NCI-H2081 (cell line): ENCODE results near the gene NTM.

Source experiments
- DNase-seq, 2 experiments: peaks; one replicate each; lab custom pipeline; 2025; lab: John Stamatoyannopoulos, UW

NTM gene

GRCh38 chr11:131499199-131499598 lies 128.8 kb downstream of the NTM start:
- DNase-seq: no peak

DNA sequence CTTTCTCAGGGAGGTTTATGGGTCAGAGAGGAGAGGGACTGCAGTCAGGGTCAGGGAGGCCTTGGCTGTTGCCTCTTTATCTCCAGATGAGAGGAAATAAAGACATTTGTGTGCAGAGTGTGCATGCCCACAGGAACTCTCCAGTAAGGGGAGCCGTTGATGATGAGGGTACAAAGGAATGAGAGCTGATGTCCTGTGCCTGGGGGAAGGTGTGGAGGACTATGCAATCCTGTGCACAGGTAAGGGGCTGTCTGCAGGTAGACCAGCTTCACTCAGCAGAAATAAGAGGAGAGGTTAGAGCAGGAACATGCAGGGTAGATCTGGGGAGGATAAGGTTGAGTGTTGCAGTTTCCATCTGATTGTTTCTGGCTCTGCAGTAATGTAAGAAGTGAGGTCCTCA lies 132.6 kb downstream of the NTM start:
- no peak for DNase-seq

- no peak for DNase-seq
Observed at GRCh38 chr11:131504199-131504949, 134.0 kb downstream of the NTM start.

DNA sequence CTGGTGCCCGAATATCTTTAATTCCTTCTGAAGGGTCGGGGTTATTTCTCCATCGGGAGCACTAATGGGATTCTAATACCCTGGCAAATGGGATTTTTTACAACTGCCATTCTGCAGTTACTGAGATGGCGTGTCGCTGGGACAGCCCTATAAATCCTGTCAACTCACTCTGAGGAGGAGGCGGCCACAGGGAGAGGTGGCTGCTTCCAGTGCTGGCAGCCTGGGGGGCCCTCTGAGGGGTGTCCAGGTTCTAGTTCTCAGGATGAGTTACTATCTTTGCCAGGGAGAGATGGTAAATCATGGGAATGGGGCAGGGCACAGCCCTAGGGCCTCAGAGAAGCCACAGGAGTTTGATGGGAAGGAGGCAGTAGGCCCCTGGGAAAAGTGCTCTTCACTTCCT lies 135.9 kb downstream of the NTM start:
- no peak for DNase-seq

DNA sequence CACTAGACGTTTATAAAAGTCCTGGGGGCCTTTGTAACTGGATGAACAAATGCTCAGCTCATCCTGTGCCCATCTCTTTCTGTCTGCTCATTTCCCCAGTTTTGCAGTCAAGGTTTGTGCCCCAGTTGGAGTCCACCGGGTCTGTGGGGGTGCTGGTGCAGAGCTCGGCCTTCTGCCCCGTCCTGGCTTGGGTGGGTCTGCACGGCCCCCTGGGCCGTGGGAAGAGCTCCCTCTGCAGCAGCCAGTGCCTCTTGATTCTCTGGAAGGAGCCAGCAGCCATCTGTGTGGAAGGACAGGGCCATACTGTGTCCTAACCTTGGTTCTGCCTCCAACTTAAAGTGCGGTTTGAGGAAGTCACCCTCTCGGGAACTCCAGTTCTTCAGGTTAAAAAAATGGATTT lies 140.2 kb downstream of the NTM start:
- no peak for DNase-seq

- DNase-seq: peak; percentile 12 to 37
Observed at GRCh38 chr11:131511794-131512193, 141.4 kb downstream of the NTM start.

DNA sequence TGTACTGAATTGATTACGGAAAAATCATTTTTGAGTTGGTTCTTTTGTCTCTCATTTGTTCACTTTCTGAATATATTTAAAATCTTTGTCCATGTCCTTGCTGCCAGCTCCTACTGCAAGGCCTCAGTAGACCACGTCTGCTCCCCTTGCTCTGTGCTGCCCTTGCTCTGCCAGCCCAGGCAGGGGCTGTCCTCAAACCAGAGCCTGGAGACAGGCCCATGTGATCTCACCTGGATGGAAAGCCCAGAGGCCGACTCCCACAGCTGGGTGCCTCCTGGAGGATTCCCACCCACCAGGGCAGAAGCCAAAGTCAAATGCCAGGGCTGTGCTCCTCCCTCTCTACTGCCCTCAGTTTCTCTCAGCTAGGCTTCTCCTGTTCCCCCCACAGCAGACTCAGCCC lies 141.8 kb downstream of the NTM start:
- no peak for DNase-seq

- DNase-seq: no peak
Observed at GRCh38 chr11:131514062-131514461, 143.6 kb downstream of the NTM start.

DNA sequence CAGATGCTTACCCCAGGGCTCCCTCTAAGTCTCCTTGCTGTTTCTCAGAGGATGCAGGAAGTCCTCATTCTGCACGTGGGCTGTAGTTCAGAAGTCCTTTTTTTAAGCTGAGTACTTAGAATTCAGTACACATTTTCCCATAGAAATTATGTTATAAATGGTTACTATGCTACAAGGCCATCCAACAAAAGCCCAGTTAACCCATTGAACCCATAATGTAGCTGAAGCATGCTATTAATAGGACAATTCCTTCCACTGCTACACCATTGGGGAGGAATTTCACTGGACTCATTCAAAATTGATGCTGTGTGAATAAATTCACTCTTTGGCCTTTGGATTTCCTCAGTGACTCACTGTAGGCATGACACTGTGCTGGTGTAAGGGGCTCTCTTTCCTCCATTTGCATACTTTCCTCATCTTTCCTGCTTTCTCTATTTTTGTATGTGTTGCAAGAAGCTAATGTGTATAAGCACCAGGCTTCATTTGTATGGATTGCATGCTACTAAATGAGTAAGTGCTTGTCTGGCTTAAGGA lies 148.0 kb downstream of the NTM start:
- DNase-seq: no peak

- DNase-seq: no peak
Observed at GRCh38 chr11:131522851-131523250, 152.4 kb downstream of the NTM start.

DNA sequence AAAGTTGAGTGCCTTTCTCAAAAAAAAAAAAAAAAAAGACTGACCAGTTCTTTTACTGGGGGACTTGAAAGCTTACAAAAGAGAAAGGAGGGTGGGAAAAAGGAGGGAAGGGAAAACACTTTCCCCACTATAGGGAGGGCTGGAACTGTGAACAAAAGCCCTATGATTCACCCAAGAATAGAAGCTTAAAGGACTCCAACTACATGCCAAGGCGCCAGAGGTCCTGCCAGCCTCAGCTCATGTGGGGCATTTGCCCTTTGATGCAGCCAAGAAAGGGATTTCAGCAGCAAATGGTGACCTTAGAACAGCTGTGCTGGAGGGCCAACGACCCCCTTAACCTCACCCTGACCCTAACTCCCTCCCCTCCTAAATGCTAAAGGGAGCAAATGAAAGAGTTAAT lies 160.0 kb downstream of the NTM start:
- DNase-seq: no peak

GRCh38 chr11:131533149-131533548 lies 162.7 kb downstream of the NTM start:
- DNase-seq: no peak

- no peak for DNase-seq
Observed at GRCh38 chr11:131533998-131534397, 163.6 kb downstream of the NTM start.

GRCh38 chr11:131534611-131535010 lies 164.2 kb downstream of the NTM start:
- no peak for DNase-seq

GRCh38 chr11:131536159-131536558 lies 165.7 kb downstream of the NTM start:
- DNase-seq: no peak

GRCh38 chr11:131537196-131537595 lies 166.8 kb downstream of the NTM start:
- peak in 1 of 2 experiments; percentile 5 for DNase-seq

- DNase-seq: no peak
Observed at GRCh38 chr11:131537748-131538147, 167.3 kb downstream of the NTM start.

DNA sequence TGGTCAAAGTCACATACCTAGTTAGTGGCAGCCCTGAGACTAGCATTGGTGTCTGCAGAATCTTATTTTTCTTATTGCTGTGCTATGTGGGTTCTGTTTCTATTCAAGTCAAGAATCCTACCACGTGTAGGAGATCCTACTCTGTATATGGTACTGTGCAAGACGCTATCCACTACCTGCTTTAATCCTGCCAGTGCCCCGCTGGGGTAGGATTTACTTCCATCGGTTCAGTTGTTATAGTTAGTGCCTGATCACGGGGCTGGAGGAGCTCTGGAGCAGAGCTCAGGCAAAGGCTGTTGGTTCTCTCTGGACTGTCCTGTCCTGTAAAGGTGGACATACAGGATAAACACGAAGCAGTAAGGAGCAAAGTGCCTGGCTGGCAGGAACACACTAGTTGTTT lies 167.9 kb downstream of the NTM start:
- no peak for DNase-seq

GRCh38 chr11:131540676-131541075 lies 170.3 kb downstream of the NTM start:
- no peak for DNase-seq

DNA sequence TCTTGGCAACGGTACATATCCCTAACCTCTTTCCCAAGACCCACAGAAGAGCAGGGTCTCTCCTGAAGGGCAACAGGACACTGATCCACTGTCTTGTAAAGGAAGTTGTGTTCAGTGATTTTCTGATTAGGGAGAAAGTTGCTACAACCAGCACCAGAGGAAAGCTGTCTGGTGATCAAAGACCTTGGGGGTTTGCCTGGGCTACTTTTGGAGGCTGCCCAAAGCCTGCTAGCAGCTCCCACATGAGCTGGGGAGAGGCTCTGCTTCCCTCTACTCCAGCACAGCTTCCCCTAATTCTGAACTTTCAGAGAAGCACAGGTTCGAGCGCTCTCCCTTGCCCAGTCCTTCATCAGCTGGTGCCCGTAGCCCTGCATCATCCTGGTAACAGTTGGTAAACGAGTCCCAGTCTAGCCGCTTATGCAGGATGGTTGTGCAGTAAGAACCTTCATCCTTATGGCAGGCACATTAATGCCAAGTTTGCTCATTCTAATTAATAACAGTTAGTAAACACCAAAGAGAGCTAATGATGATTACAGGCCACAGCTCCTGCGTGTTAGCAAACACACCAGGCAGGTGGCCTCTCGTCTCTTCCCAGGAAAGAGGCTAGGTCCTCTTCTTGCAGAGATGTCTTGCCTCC lies 173.1 kb downstream of the NTM start:
- DNase-seq: no peak

DNA sequence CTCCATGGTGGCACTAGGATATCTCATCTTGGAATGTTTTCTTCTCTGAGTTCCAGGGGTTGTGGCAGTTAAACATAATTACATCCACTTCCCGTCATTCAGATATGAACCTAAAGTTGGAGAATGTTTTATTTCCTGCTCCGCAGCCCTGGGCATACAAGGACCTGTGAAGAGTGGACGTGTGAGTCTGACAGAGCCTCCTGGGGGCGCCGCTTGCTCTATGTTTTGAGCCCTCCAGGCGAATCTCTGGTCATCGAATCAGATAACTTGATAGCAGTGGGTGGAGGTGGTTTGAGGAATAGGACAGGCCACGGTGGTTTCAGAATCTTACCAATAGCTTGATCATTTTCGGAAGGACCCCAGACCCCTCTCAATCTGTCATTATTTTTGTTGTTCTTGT lies 174.2 kb downstream of the NTM start:
- no peak for DNase-seq

- DNase-seq: no peak
Observed at GRCh38 chr11:131546218-131546895, 175.9 kb downstream of the NTM start.

DNA sequence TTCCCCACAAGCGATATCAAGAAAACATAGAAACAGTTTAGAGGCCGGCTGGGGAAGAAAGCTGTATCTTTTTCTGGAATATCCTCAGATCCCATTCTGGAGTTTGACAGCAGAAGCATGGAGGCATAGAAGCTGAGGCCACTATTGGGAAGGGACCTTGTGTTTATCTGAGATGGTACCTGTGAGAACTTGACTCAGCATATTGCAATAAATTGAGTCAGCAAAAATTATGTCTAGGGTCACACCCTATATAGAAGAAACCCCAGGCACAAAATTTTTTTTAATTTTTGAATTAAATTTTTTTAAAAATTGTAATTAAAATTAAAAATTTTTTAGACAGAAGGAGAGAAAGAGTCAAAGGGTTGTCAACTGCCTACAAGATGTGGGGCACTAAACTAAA lies 178.7 kb downstream of the NTM start:
- DNase-seq: no peak
